VCaP (cell line): Measurements from ENCODE around the gene CHERP.
"Not testable (repeated sequence)": the region's sequence is repeated elsewhere in the genome, so short reads cannot be mapped to it uniquely, and the experiment has no call there.

Experiments
- H3K27ac ChIP-seq: fragments of 450-650 bp; 2 replicates; pipeline ENCODE4 v1.5.1; 2017
- TF ChIP-seq, protein P1 (sequence below): fragments of 450-650 bp; conservative IDR thresholded peaks from 2 replicates; pipeline ENCODE4 v1.5.1; 2017; ENCODE audit warnings: mild to moderate bottlenecking, moderate library complexity

CHERP gene

DNA sequence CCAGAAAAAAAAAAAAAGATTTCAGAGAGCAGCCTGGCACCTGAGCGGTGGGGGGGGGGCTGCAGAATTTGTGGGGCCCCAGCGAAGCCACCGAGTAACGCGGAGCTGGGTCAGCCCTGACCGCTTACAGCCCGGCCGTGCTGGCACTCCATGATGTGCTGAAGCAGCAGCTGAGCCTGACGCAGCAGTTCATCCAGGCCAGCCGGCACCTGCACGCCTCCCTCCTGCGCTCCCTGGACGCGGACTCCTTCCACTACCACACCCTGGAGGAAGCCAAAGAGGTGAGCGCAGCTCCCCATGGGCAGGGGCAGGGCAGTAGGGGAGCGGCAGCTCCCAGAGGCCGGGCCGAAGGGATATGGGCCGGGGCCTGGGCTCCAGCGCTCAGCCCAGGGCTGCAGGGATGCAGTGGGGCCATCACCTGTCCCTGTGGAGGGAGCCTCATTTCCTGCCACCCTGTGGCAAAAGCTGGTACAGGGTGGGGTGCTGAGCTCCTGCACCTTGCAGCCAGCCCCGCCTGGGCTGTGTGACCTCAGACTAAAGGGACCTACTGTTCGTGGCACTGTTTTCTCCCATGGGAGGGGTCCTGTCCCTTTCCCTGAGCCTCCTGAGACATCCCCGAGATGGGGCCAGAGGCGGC lies 27.7 kb downstream of the CHERP start:
- TF ChIP-seq, protein P1, sequence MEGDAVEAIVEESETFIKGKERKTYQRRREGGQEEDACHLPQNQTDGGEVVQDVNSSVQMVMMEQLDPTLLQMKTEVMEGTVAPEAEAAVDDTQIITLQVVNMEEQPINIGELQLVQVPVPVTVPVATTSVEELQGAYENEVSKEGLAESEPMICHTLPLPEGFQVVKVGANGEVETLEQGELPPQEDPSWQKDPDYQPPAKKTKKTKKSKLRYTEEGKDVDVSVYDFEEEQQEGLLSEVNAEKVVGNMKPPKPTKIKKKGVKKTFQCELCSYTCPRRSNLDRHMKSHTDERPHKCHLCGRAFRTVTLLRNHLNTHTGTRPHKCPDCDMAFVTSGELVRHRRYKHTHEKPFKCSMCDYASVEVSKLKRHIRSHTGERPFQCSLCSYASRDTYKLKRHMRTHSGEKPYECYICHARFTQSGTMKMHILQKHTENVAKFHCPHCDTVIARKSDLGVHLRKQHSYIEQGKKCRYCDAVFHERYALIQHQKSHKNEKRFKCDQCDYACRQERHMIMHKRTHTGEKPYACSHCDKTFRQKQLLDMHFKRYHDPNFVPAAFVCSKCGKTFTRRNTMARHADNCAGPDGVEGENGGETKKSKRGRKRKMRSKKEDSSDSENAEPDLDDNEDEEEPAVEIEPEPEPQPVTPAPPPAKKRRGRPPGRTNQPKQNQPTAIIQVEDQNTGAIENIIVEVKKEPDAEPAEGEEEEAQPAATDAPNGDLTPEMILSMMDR, result 0 out of 2 replicates have a peak, but pooled peaks have one; percentile 13
- no peak overlapping the region for H3K27ac ChIP-seq

DNA sequence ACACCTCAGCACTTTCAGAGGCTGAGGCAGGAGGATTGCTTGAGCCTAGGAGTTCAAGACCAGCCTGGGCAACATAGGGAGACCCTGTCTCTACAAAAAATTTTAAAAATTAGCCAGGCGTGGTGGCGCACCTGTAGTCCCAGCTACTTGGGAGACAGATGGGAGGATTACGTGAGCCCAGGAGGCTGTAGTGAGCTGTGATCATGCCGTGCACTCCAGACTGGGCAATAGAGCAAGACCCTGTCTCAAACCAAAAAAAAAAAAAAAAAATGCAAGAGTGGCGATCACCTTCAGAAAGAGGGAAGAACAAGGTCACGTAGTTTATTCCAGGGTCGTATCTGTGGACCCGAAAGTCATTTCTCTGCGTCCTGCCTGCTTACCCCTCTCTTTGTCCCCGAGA lies 29.6 kb downstream of the CHERP start:
- not testable (repeated sequence) for H3K27ac ChIP-seq

DNA sequence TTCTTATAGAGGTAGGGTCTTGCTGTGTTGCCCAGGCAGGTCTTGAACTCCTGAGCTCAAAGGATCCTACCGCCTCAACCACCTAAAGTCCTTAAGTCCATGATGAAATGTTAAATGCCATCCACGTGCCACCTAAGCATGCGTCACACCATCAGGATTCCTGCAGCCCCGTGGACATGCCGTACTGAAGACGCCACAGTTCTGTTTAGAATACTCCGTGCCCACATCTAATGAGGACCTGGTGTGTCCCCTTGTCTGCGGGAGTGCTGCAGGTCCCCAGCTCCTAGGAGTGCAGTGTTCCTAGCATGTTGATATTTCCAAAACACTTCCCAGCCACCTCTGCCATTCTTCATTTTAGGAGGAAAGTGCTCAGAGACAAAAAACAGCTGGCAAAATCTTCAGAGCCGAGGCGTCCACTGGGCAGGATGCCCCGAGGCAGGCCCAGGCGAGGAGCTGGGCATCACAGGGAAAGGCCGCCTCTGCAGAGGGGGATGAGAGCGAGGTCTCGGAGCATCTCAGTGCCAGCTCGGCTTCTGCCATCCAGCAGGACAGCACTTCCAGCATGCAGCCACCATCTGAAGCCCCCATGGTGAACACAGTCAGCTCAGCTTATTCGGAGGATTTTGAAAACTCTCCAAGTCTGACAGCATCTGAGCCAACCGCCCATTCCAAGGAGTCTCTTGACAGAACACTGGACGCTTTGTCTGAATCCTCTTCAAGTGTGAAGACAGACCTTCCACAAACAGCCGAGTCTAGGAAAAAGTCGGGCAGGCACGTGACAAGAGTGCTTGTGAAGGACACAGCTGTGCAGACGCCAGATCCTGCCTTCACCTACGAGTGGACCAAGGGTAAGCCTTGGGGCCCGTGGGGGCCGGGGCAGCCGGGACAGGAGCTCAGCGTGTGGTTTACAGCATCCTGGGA lies 32.8 kb downstream of the CHERP start:
- H3K27ac ChIP-seq, result no peak overlapping the region
- TF ChIP-seq, protein P1, result no peak

GRCh38 chr19:16508546-16508945 lies 33.7 kb downstream of the CHERP start:
- TF ChIP-seq, protein P1, result no peak
- no peak overlapping the region for H3K27ac ChIP-seq

GRCh38 chr19:16506961-16507360 lies 35.3 kb downstream of the CHERP start:
- TF ChIP-seq, protein P1, result no peak
- no peak overlapping the region for H3K27ac ChIP-seq

- H3K27ac ChIP-seq, result not testable (repeated sequence)
Measured at GRCh38 chr19:16506161-16506560, 36.1 kb downstream of the CHERP start.

DNA sequence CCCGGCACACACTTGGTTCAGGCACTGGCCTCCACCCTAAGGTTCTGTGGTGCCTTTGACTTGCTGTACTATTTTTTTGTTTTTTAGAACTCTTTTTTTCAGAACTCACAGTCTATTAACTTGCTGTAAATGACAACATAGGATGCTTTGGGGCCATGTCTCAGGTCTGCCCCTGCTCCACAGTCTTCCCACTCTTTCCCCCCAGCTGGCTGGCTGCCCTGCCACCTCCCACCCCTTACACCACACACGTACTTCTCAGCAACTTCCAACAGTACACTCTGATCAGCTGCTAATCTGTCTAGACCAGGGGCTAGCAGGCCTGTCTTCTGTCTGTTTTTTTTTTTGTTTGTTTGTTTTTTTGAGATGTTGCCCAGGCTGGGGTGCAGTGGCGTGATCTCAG lies 38.0 kb downstream of the CHERP start:
- H3K27ac ChIP-seq, result no peak overlapping the region
- TF ChIP-seq, protein P1, result no peak

- TF ChIP-seq, protein P1, result no peak
- H3K27ac ChIP-seq, result no peak overlapping the region
Measured at GRCh38 chr19:16497837-16498236, 44.4 kb downstream of the CHERP start.
